ENCODE results near the gene OARD1. TPM values are rescaled to one million over a fixed set of nuclear protein-coding genes. Genes with fewer than 3 reads are reported as not detected.

Gene OARD1
- total and polyA plus RNA-seq, 2 donors (not counting 1 experiment from before 2014, with no cell fraction given), result 9.6 to 52.5 TPM

- Histone ChIP-seq H3K4me3 (ENCODE audit: control extremely low read depth in 1 of 5, extremely low read depth in 1 of 5, insufficient read depth in 1 of 5, low read depth in 2 of 5, low read length in 4 of 5) (no peak overlapping the region), H4K20me1 (ENCODE audit: control insufficient read depth, insufficient read depth, low read length, poor library complexity, severe bottlenecking) (no peaks in the 10 kb centered on the region), H3K79me2 (ENCODE audit: control insufficient read depth, insufficient read depth, low read length) (no peaks in the 10 kb centered on the region), H3K9me3 (ENCODE audit: control extremely low read depth in 1 of 3, control insufficient read depth in 2 of 3, insufficient read depth in 1 of 3, low read length in 2 of 3) (no peaks in the 10 kb centered on the region), H2AFZ (ENCODE audit: insufficient read depth, low read depth, low read length, poor library complexity, severe bottlenecking) (no peak overlapping the region), H3K36me3 (replicated peaks in 1 of 2; ENCODE audit: control extremely low read depth in 1 of 2, control insufficient read depth in 1 of 2, extremely low read depth in 1 of 2, insufficient read depth in 2 of 2, low read length in 1 of 2) (peaks cover 0 to 6% of the 10 kb centered on the region in 2 experiments), H3K9ac (ENCODE audit: low read length) (no peak overlapping the region), H3K27me3 (replicated peaks in 1 of 4; ENCODE audit: control extremely low read depth in 1 of 4, control insufficient read depth in 3 of 4, insufficient read depth in 4 of 4, low read length in 3 of 4) (no peaks in the 10 kb centered on the region), H3K27ac (ENCODE audit: low read length in 2 of 2) (no peak overlapping the region), H3K4me2 (replicated peaks; ENCODE audit: low read depth, low read length, poor library complexity, severe bottlenecking) (no peak overlapping the region), H3K4me1 (ENCODE audit: control insufficient read depth in 2 of 2, insufficient read depth in 2 of 2, low read length in 2 of 2) (peaks cover 16 to 20% of the 10 kb centered on the region in 2 donors)
- no peak for TF ChIP-seq EZH2 (IDR thresholded peaks at IDR 0.05; ENCODE audit: borderline replicate concordance, insufficient read depth, low read depth, low read length, poor library complexity, severe bottlenecking)
- no peak for TF ChIP-seq CTCF (IDR thresholded peaks at IDR 0.05)
- CTCF ChIA-PET, result interaction anchor here (1.1 to 5.2 kb wide), 6 partner anchors 9 to 27 kb away, joined by 3 to 25 read pairs (median 7); no protein-coding TSS in a partner anchor
- DNase-seq (no peak), ATAC-seq (ENCODE audit: low read depth) (no peak)
- H3K9me3 Mint-ChIP-seq (ENCODE audit: insufficient read depth), result no peaks in the 10 kb centered on the region
- H3K4me3 Mint-ChIP-seq, result no peak overlapping the region
- WGBS (ENCODE audit: insufficient coverage), result 20% methylated on average over 3 of the region's 3 CpGs
- POLR2A ChIA-PET, result no interaction called here
- intact Hi-C loops (cut with micrococcal nuclease), result no loop called here
- no peak overlapping the region for H3K27ac Mint-ChIP-seq
- no peaks in the 10 kb centered on the region for H3K27me3 Mint-ChIP-seq
- H3K4me1 Mint-ChIP-seq, result peaks cover 21% of the 10 kb centered on the region
Measured at GRCh38 chr6:41055149-41055548, 17.0 kb downstream of the OARD1 start.

- H3K27ac Mint-ChIP-seq, result no peak overlapping the region
- CTCF ChIA-PET, result interaction anchor here (1.1 to 5.2 kb wide), 5 partner anchors 8 to 27 kb away, joined by 3 to 25 read pairs (median 6); no protein-coding TSS in a partner anchor
- POLR2A ChIA-PET, result no interaction called here
Measured at GRCh38 chr6:41054511-41054910, 17.6 kb downstream of the OARD1 start.

More at GRCh38 chr6:41054511-41054910, 17.6 kb downstream of the OARD1 start:
- no peaks in the 10 kb centered on the region for H4K20me1 ChIP-seq (ENCODE audit: control insufficient read depth, insufficient read depth, low read length, poor library complexity, severe bottlenecking)
- no peak for TF ChIP-seq CTCF (IDR thresholded peaks at IDR 0.05)
- no peak for TF ChIP-seq EZH2 (IDR thresholded peaks at IDR 0.05; ENCODE audit: borderline replicate concordance, insufficient read depth, low read depth, low read length, poor library complexity, severe bottlenecking)
- H3K4me3 ChIP-seq (ENCODE audit: control extremely low read depth in 1 of 5, extremely low read depth in 1 of 5, insufficient read depth in 1 of 5, low read depth in 2 of 5, low read length in 4 of 5), result no peak overlapping the region
- H3K9ac ChIP-seq (ENCODE audit: low read length), result no peak overlapping the region
- no peak overlapping the region for H3K27ac ChIP-seq (ENCODE audit: low read length in 2 of 2)
- Mint-ChIP-seq H3K4me3 (no peak overlapping the region), H3K4me1 (peaks cover 21% of the 10 kb centered on the region), H3K27me3 (no peaks in the 10 kb centered on the region), H3K9me3 (ENCODE audit: insufficient read depth) (no peaks in the 10 kb centered on the region)
- H3K4me2 ChIP-seq (replicated peaks; ENCODE audit: low read depth, low read length, poor library complexity, severe bottlenecking), result no peak overlapping the region
- H3K27me3 ChIP-seq (replicated peaks in 1 of 4; ENCODE audit: control extremely low read depth in 1 of 4, control insufficient read depth in 3 of 4, insufficient read depth in 4 of 4, low read length in 3 of 4), result no peaks in the 10 kb centered on the region
- H2AFZ ChIP-seq (ENCODE audit: insufficient read depth, low read depth, low read length, poor library complexity, severe bottlenecking), result no peak overlapping the region
- no CpG with 5 or more reads among the region's 3 CpGs for WGBS (ENCODE audit: insufficient coverage)
- H3K79me2 ChIP-seq (ENCODE audit: control insufficient read depth, insufficient read depth, low read length), result no peaks in the 10 kb centered on the region
- no peak for DNase-seq
- no peak for ATAC-seq (ENCODE audit: low read depth)
- peaks cover 16 to 20% of the 10 kb centered on the region in 2 donors for H3K4me1 ChIP-seq (ENCODE audit: control insufficient read depth in 2 of 2, insufficient read depth in 2 of 2, low read length in 2 of 2)
- intact Hi-C loops (cut with micrococcal nuclease), result no loop called here
- H3K36me3 ChIP-seq (replicated peaks in 1 of 2; ENCODE audit: control extremely low read depth in 1 of 2, control insufficient read depth in 1 of 2, extremely low read depth in 1 of 2, insufficient read depth in 2 of 2, low read length in 1 of 2), result peaks cover 0 to 6% of the 10 kb centered on the region in 2 experiments
- no peaks in the 10 kb centered on the region for H3K9me3 ChIP-seq (ENCODE audit: control extremely low read depth in 1 of 3, control insufficient read depth in 2 of 3, insufficient read depth in 1 of 3, low read length in 2 of 3)

Measured in B cell (primary cell).